CD4-positive, alpha-beta T cell treated with Interleukin-21 for 1 hour (primary cell): ENCODE results near the gene LENEP.
"Not testable (repeated sequence)": the region's sequence is repeated elsewhere in the genome, so short reads cannot be mapped to it uniquely, and the experiment has no call there.

Experiments
- DNase-seq: peaks from one replicate; pipeline ENCODE4 v3.0.0-alpha.2; 2020

Gene LENEP

DNA sequence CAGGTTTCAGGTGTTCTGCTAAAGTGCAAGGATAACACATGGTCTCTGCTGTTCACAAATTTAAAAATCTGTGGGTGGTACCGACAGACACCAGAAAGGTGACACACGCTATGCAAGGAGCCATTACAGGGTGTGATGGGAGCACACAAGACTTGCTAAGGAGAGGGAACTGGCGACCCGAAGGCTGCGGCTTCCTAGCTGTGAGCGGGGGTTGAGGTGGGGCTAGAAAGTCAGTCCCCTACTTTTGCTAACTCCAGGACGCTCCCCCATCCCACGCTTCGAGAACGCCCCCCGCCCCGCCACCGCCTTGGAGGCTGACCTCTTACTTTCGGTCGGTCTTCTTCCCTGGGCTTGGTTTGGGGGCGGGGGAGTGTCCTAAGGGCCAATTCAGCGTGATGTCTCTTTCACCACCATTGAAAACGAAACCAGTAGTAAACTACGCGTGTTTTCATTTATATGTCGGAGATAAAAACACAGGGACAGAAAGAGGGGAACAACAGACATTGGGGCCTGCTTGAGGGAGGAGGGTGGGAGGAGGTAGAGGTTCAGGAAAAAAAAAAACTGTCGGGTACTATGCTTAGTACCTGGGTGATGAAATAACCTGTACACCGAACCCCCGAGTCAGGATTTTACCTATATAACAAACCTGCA is 17.9 kb upstream of the LENEP start:
- peak; percentile 66 for DNase-seq

DNA sequence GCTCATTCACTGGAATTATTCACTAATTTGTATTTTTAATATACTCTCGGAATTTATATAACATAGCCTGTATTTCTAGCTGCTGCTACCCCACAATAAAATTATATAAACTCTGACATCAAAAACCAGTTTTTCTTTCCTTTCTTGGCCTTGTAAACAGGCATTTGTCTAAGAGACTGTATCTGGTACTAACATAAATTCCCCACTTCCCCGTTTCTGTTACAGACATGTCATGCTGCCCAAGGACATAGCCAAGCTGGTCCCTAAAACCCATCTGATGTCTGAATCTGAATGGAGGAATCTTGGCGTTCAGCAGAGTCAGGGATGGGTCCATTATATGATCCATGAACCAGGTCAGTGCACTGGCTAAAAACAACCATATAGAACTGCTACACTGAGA is 15.6 kb upstream of the LENEP start:
- not testable (repeated sequence) for DNase-seq

DNA sequence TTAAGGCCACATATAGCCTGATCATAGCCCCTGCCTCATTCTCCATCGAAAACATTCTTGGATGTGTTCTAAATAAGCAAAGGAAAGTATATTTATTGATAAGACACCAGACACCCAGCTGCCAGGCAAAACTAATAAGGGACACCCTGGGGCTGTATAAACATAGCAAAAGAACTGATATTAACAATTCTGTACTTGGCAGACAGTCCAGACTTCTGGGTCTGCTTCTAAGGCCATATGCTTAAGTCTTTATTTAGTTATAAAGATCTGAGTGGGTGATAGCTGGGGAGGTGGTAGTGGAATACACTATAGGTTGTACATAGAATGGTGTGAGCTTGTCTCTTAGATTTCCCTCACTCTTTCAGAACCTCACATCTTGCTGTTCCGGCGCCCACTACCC is 15.0 kb upstream of the LENEP start:
- no peak for DNase-seq

DNA sequence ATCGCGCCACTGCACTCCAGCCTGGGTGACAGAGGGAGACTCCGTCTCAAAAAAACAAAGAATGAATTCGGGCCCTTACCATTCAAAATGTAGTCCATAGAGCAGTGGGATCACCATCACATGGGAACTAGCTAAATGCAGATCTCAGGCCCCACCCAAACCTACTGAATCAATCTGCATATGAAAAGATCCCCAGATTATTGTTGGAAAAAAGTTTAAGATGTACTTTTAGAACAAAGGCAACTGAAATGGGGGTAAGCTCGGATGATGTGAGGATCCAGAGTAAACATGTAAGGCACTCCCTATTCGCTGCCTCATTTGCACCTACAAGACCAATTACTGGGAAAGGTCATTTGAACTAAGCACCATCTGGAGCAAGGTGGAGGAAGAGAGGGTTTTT is 11.0 kb upstream of the LENEP start:
- DNase-seq: no peak

DNA sequence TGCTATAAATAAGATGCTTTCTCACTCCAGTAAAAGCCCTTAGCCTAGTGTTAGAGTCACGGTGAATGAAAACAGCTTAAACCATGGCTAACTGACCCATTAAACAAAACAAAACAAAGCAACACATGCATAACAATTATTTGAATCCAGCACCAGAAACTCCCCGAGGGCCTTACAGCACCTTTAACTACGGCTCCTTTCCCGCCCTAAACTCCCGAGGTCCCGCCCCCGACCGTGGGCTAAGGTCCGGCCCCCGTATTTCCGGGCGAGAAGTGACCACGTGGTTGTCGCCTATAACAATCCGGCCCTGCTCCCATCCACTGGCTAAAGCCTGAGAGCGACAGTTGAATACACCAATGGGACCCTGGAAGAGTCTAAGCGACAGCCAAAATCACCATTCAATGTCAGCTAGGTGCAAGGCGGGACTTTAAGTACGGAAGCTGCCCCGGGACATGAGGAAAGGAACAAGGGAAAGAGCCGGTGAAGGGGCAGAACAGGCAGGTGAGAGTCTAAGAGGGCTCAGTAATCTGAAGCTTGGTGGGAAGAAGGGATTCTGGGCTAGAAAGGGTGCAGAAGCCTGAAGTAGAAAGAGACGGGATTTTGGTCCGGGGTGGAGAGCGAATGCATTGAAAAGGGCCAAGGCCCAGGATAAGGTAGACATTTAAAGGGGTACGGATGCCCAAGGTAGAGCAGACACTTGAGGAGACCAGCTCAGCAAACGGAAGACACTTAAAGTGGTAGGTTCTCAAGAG is 10.3 kb upstream of the LENEP start, which contains the start of gene FLAD1:
TSS of gene FLAD1 (plus strand) at position 448 of the 752 bp plus-strand sequence. CDS start 351 bp downstream, outside the sequence.
- DNase-seq: peak; percentile 99

DNA sequence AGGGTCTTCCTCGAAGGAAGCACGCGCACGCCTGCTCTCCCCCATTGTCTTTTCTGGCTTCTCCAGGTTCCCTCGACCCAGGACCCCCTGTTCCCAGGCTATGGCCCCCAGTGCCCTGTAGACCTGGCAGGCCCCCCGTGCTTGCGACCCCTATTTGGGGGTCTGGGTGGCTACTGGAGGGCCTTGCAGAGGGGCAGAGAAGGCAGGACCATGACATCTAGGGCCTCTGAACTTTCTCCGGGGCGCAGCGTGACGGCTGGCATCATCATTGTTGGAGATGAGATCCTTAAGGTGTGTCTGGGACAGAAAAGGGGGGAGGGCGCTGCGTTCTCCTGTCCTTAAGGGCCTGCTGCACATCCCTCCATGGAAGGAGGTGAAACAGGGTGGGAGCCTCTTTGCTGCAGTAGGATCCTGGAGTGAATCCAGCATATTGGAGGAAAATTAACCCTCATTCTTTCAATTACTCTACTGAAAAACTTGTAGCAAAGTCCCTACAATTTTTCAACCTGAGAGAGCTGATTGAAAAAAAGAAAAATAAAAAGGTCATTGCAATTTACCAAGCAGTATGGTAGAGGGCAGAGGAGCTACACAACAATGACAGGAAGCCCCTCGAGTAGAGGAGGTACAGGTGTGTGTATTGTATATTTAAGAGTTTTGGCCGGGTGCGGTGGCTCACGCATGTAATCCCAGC is 9.5 kb upstream of the LENEP start:
- no peak for DNase-seq

DNA sequence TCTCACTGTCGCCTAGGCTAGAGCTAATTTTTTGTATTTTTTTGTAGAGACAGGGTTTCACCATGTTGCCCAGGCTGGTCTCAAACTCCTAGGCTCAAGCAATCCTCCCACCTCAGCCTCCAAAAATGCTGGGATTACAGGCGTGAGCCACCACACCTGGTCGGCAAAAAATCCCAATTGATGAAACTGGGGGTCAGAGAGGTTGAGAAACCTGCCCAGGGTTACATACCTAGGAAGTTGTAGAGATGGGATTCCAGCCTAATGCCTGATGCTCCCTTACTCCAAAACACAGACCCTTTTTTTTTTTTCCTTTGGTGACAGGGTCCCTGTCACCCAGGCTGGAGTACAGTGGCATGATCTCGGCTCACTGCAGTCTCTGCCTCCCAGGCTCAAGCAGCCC is 6.7 kb upstream of the LENEP start:
- DNase-seq: not testable (repeated sequence)

DNA sequence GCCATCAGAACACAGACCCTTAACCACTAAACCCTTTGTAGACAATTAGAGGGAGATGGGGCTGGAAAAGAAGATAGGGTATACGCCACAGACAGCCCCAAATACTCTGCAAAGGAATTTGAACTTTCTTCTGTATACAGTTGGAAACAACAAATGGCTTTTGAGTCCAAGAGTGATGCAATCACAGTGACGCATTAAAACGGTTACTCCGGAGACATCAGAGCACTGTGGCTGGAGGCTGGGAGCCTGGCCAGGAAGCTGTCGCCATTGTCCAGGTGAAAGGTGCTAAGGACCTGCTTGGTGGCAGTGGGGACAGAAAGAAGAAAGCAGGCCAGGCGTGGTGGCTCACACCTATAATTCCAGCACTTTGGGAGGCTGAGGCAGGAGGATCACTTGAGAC is 6.1 kb upstream of the LENEP start:
- no peak for DNase-seq

DNA sequence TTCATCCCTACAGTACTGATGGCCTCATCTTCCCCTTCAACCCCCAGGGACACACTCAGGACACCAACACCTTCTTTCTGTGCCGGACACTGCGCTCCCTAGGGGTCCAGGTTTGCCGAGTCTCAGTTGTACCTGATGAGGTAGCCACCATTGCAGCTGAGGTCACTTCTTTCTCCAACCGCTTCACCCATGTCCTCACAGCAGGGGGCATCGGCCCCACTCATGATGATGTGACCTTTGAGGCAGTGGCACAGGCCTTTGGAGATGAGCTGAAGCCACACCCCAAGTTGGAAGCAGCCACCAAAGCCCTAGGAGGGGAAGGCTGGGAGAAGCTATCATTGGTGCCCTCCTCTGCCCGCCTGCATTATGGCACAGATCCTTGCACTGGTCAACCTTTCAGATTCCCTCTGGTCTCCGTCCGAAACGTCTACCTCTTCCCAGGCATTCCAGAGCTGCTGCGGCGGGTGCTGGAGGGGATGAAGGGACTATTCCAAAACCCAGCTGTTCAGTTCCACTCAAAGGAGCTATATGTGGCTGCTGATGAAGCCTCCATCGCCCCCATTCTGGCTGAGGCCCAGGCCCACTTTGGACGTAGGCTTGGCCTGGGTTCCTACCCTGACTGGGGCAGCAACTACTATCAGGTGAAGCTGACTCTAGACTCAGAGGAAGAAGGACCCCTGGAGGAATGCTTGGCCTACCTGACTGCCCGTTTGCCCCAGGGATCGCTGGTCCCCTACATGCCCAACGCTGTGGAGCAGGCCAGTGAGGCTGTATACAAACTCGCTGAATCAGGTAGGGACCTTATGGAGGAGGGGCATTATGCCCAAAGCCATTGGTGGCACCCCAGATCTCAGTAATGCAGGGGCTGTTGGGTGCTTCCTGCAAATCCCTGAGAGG is 5.1 kb upstream of the LENEP start:
- DNase-seq: no peak

DNA sequence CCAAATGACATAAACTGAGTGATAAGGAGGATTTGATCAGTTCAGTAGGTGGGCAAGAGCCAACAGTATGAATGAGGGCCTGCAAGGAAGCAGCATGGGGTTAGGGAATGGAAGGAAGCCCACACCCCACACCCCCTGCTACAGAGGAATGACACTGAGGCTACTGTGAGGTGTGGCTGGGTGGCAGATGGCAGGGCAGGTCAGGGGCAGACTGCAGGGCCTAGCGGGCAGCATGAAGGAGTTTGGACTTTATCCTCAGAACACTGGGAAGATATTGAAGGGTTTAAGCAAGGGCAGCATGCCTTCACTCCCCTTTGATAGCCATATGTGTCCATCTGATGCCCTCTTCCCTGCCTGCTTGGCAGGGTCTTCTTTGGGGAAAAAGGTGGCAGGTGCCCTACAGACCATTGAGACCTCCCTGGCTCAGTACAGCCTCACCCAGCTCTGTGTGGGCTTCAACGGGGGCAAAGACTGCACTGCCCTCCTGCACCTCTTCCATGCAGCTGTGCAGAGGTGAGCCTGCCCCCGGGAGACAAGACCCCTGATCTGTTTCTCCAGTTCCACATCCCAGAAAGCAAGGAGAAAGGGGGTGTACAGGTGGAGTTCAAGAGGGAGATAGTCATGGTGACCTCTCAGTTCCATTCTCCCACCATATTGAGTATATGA is 4.1 kb upstream of the LENEP start:
- DNase-seq: no peak

DNA sequence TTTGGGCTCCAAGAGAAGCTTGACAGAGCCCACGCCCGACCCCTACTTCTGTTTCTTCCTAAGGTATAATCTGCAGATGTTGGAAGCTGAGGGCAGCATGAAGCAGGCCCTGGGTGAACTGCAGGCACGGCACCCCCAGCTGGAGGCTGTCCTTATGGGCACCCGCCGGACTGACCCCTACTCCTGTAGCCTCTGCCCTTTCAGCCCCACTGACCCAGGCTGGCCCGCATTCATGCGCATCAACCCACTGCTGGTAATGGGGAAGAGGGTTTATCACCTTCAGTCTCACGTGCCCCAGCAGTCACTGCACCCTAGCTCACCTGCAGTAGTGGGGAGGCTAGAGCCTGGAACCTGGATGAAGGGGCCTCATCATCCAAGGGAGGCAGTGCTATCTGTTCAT is 3.1 kb upstream of the LENEP start:
- no peak for DNase-seq

DNA sequence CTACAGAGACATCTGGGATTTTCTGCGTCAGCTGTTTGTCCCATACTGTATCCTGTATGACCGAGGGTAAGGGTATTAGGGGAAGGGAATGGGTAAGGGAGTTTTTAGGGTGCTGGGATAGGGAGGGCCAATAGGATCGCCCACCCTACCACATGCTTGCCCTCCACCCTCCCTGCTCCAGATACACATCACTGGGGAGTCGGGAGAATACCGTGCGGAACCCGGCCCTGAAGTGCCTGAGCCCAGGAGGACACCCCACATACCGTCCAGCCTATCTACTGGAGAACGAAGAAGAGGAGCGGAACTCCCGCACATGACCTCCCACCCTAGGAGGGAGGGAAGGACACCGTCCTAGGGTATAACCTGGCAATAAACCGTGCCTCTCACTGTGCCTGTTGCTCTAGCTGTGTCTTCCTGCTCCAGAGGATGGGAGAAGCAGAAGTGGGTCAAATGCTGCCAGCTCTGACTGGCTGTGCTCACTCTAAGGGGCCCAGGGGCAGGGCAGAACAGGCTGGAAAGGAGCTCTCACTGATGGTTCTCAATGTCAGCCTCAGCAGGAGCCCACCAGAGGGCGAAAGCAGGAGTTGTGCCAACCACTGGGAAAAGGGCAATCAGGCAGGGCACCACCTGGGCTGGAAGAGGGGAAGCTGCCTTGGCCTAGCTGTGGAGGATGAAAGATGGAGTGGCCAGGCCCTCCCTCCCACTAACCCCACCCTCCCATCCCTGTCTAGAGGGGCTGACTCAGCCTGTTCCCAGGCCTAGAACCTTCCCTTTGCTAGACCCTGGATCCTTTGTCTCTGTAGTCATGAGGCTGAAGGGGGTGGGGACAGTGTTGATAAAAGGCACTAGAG is 440 bp upstream of the LENEP start:
- no peak for DNase-seq

DNA sequence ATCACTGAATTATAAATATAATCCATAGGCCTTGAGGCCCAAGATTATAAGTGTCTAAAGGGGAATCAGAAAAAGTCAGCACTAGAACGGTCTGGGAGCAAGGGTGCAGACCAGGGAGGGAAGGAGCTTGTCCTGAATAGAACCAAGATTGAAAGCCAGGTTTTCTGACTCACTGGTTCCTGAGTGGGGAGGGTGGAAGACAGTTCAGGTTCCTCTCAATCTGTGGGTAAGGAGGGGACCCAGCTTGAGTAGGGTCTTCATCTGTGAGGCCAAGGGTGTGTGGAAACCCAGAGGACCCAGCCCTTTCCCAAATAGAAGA is 842 bp downstream of the LENEP start:
- no peak for DNase-seq

DNA sequence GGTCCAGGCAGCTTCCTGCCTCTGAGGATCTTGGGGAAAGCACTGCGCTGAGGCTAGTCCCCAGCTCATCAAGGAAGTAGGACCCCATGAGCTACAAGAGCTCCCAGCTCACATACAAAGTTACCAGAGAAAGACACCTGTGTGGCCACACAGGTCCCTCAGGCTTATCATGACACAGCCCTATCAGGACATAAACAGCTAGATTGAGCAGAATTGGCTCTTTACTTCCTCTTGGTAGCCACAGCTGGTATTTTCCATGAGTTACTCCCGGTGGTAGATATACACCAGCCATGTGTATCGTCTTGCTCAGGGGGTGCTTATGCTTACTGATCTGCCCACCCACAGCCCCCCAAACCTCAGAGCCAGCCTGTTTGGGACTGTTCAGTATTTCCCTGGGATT is 1.2 kb downstream of the LENEP start:
- DNase-seq: no peak

DNA sequence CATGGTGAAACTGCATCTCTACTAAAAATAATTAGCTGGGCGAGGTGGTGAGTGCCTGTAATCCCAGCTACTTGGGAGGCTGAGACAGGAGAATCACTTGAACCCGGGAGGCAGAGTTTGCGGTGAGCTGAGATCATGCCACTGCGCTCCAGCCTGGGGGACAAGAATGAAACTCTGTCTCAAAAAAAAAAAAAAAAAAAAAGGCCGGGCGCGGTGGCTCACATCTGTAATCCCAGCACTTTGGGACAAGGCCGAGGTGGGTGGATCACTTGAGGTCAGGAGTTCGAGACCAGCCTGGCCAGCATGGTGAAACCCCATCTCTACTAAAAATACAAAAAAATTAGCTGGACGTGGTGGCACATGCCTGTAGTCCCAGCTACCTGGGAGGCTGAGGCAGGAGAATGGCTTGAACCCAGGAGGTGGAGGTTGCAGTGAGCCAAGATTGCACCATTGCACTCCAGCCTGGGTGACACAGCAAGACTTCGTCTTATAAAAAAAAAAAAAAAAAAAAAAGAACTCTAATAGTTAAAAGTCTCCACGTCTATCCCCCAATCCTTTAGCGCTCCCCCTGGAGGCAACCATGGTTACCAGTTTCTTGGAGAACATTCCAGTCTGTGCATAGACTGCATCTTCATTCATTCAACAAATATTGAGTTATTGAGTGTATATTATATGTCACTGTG is 2.1 kb downstream of the LENEP start:
- not testable (repeated sequence) for DNase-seq

DNA sequence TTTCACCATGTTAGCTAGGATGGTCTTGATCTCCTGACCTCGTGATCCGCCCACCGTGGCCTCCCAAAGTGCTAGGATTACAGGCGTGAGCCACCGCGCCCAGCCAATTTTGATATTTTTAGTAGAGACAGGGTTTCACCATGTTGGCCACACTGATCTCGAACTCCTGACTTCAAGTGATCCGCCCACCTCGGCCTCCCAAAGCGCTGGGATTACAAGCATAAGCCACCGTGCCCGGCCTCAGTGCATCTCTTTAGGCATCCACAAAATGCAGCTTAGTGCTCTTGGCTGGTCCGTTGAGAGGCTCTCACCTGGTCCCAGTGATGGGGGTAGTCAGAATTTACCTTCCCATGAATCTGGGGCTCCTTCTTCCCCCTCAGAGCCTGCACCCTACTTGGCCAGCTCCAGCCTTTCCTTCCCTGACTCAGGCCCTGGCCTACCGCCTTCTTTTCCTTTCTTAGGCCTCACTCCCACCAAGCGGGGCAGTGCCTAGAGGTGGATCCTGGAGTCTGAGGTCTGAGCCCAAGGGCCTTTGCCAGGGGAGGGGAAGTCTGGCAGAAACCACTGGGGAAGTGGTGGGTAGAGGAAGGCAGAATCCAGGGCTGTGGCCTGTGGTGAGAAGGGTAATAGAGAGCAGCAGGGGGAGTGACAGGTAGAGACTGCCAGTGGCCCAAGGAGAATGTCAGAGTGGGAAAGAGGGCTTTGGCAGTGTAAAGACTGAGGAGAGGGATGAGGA is 3.7 kb downstream of the LENEP start:
- DNase-seq: no peak

DNA sequence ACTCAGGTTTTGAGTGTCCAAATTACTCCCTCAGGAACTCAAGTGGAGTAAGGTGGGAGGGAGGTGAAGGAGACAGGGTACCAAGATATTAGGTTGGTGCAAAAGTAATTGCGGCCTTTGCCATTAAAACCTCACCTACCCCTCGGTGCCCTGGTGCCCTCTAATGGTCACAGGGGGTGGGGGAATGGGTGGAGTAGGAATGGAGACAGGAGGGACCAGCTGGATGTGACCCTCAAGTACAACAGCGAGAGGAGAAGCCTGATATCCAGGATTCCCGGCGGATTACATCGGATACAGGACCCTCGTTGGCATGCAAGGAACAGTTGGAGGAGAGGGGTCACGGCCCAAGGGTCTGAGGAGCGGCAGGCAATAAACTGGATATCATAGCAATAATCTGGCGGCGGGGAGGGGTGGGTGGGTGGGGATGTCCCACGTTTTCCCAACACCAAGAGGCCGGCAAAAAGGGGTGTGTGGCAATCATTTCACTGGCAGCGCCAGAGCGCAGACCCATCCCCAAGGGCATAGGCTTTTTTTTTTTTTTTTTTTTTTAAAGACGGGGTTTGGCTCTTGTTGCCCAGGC is 4.9 kb downstream of the LENEP start:
- no peak for DNase-seq

DNA sequence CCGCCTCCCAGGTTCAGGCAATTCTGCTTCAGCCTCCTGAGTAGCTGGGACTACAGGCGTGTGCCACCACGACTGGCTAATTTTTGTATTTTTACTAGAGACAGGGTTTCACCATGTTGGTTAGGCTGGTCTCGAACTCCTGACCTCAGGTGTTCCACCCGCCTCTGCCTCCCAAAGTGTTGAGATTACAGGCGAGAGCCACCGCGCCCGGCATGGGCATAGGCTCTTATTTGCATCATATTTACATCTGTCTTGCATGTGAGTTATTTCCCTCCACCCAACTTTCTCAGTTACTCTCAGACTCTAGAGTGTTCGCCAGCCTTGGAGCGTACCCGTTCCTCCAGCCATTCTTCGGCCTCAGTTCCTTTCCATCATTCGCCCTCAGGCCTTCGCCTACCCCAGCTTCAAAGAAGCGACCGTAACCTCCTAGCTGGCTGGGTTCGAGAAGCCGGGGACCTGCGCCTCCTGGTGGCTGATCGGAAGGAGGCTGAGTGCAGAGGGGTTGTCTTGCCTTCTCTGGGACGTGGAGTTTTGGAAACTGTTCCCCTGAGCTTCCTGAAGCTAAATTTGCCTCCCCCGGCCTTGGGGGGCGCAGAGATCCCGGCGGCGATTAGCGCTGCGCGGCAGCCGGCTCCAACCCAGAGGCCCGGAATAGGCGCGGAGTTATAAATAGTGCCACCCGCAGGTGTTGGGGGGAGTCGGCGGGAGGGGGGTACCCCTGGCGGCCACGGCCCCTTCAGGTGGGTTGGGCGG is 5.6 kb downstream of the LENEP start:
- DNase-seq: peak; percentile 77
